ENCODE measurements around the gene MROH9.
A peak's percentile ranks its signal among the peaks of the same experiment; 100 is the strongest.

Gene MROH9

GRCh38 chr1:170967042-170967910 lies 31.9 kb downstream of the MROH9 start:
- DNase-seq = peak; percentile 14

GRCh38 chr1:170970256-170970655 lies 34.9 kb downstream of the MROH9 start:
- no peak for DNase-seq

GRCh38 chr1:170978371-170978910 lies 43.1 kb downstream of the MROH9 start:
- no peak for DNase-seq

DNA sequence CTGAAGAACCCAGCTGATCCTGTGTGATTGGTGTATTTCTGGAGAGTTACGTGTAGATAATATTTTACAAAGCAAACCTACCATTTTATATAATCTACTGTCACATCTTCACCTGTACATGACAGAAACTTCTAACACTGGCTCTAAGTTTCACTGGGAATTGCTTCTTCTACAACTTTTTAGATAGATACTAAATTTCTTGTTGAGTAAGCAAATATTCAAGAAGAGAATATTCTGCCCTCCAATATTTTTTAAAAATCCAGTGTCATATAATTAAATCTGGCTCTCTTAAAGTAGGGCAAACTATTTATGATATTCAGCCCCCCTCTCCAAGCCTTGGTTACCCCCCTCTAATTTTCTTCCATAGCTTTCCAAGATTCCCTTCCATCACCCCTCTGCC lies 50.1 kb downstream of the MROH9 start:
- DNase-seq = no peak

DNA sequence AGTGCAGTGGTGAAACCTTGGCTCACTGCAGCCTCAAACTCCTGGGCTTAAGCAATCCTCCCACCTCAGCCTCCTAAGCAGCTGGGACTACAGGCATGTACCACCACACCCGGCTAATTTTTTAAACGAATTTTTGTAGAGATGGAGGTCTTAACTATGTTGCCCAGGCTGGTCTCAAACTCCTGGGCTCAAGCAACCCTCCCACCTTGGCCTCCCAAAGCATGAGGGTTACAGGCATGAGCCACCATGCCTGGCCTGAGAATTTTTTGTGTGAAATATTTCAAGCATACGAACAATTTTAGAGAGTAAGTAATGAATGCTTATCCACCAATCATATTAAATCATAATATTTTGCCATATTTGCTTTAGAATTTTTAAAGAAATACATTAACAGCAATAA lies 51.6 kb downstream of the MROH9 start:
- DNase-seq = no peak

GRCh38 chr1:170987424-170987823 lies 52.1 kb downstream of the MROH9 start:
- DNase-seq = no peak

GRCh38 chr1:170993151-170993550 lies 57.8 kb downstream of the MROH9 start:
- DNase-seq = no peak

DNA sequence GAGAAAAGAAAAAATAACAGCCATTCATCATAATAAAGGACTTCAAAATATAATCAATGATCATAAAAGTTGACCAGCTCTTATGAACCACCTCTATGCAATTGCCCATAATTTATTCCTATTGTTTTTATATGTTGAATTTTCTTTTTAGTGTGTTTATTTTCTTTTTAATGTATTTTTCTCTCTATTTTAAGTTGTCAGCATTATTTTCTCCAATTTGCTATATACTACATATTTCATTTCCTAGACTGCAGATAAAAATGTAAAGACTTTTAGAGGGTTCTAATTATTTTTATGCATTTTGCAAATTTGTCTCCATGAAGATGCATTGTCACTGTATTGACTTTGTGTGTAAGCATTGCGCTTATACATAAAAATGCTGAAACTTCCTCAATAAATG lies 58.4 kb downstream of the MROH9 start:
- no peak for DNase-seq

DNA sequence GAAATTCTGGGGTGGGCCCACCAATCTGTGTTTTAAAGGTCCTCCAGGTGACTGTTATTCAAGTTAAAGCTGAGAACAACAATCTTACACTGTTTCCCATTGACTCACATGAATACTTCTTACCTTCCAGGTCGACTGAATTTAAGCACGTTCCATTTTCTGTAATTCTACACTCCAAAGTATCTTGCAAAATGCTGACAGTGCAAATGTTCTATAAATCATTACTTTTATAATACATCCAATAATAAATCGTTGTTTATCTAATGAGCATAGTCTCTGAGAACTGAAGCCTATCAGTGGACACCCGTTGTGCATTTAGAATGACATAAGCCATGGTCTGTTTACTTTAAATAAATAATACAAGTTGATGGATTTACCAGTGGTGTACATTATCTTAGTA lies 79.5 kb downstream of the MROH9 start:
- DNase-seq = no peak

GRCh38 chr1:171017426-171017825 lies 82.1 kb downstream of the MROH9 start:
- DNase-seq = no peak

- DNase-seq = no peak
Measured at GRCh38 chr1:171019971-171020370, 84.6 kb downstream of the MROH9 start.

DNA sequence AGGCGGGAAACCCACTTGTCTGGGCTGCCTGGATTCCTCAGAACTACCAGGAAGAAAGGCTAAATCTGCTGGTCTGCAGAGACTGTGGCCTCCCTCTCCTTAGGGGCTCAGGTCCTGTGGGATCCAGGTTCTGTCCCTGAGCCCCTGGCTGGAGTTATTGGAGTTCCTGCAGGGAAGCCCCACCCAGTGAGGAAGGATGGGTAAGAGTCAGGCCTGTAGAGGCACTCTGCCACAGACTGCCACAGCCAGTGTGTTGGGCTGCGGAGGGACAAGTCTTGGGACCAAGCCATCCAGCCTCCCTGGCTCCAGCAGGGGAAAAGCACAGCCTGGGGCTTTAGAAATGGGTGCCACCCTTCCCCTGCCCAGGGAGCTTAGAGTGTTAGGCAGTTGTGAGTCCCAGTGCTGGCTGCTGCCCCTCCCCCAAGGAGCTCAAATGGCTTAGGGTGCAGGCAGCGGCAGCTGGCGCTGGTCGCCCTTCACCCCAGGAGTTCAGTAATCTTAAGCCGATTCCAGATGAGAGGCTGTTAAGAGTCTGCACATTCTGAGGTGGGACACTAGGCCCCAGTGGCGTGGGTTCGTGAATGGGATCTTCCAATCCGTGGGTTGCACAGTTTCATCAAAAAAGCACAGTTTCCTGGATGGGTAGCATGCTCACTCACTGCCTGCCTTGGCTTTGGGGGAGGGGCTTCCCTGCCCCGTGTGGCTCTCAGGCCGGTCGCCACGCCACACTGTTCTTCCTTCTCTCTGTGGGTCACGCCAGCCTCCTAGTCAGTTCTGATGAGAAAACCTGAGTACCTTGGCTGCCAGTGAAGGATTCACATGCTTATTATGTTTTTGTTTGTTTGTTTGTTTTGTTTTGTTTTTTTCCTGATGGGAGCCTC lies 97.7 kb downstream of the MROH9 start:
- no peak for DNase-seq

DNA sequence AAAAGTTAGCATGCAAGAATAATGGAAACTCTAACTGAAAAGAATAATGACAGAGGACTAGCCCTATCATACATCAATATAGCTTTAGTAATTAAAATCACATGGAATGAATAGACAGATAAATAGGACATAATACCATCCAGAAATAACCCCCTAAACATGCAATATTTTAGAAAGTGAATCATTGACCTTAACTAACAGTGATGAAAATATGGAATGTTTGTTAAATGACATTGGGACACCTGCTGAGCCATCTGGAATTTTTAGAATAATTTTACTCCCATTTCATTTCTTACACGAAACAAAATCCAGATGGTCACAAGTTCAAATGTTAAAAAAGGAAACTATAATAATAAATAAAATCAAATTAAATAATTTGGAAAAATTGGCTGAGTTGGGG lies 102.3 kb downstream of the MROH9 start:
- DNase-seq = no peak

DNA sequence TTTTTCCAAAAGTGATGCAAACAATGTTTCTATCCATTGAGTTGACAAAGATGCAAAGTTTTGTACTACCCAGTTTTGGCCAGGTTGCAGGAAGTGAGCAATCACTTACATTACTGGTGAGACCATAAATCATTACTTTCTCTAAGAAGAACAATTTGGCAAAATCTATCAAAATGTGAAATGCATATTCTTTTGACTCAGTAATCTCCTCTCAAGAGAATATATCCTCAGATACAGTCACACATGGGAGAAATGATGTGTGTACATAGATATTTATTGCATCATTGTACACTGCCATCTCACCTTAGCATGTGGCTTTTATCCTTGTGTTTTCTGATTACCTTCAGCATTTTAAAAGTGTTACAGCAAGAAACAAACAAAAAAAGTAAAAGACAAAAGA lies 103.0 kb downstream of the MROH9 start:
- DNase-seq = no peak

DNA sequence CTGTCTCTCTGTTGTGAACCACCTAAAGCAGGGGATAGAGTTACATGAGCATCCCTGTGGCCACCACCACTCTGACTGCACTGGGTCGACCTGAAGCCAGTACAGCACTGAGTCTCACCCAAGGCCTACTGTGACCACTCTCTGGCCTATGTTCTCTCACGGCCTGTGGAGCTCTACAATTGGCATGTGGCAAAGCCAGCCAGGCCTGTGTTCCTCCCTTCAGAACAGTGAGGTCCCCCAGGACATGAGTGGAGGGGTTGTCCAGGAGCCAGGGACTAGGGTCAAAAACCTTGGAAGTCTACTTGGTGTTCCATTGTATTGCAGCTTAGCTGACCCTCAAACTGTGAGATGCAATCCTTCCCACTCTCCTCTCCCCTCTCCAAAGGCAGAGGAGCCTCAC lies 112.7 kb downstream of the MROH9 start:
- DNase-seq = no peak

DNA sequence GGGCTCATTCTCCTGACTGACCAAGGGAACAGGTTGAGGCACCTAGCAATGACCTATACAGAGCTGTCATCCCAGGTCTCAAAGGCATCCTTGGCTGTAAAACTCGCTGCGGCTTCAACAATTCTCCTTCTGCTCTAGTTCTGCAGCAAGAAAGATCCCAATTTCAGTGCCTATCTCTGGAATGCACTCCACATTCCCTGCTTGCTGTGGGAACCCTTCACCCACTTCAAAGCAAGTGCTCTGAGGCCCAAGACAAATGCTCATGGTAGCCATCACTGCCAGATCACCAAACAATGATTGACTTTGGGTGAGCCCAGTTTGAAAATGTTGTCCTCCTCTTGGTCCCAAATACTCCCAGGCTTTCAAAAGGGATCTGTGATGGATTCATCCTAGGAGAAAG lies 117.6 kb downstream of the MROH9 start:
- DNase-seq = no peak

DNA sequence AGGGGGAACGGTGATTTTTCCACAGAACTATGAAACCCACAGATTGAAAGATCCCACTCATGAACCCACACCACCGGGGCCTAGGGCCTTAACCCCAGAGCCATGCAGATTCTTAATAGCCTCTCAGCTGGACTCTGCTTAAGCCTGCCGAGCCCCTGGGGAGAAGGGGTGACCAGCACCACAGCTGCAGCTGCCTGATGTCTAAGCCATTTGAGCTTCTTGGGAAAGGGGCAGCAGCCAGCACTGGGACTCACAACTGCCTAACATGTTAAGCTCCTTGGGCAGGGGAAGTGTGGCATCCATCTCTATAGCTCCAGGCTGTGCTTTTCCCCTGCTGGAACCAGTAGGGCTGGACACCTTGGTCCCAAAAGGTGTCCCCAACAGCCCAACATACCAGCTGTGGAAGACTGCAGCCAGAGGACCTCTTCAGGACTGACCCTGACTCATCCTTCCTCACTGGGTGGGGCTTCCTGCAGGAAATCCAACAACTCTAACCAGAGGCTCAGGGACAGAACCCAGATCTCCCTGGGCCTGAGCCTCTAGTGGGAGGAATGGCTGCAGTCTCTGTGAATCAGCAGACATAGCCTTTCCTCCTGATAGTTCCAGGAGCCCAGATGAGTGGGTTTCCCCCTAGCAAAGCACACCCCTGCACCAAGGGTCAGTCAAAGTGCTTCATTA lies 120.8 kb downstream of the MROH9 start:
- DNase-seq = no peak

DNA sequence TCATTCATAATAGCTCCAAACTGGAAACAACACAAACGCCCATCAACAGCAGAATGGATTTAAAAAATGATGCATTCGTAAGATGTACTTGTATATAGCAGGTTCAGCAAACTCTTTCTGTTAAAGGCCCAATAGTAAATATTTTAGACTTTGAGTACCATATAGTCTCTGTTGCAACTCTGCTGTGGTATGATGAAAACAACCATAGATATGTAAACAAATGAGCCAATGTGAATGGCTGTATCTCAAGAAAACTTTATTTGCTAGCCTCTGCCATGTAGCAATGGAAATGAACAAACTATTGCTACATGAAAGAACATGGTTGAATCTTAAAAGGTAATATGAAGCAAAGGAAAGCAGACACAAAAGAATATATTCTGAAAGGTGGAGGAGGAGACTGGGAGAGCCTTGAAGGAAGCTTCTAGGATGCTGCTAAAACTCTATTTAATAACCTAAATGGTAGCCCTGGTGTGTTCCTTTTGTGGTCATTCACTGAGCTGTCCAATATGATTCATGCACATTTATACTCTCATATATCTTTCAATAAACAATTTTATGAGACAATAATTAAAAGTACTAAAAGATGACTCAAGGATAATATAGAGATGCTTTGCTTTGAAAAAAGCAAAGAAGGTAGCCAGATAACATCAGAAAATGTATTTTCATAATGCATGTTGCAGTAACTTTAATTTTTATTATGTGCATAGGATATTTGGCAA lies 126.2 kb downstream of the MROH9 start:
- DNase-seq = no peak

GRCh38 chr1:171062902-171063301 lies 127.6 kb downstream of the MROH9 start:
- DNase-seq = no peak

DNA sequence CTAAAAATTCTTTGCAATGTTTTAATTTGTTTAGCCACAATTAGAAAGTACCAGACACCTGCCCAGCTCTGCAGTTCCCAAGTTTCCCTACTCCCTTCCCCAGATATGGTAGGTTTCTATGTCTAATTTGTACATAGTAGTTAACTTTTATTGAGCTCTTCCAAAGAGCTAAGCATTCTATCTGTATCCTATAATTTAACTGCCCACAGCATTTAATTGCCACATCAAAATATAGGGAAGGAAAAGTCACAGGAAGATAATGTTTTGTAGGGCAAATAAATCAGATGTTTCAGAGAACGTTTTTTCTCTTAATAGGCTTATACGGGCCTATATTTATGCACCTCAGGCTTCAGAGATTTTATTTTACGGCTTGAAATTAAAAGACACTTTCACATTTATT lies 139.7 kb downstream of the MROH9 start:
- no peak for DNase-seq

DNA sequence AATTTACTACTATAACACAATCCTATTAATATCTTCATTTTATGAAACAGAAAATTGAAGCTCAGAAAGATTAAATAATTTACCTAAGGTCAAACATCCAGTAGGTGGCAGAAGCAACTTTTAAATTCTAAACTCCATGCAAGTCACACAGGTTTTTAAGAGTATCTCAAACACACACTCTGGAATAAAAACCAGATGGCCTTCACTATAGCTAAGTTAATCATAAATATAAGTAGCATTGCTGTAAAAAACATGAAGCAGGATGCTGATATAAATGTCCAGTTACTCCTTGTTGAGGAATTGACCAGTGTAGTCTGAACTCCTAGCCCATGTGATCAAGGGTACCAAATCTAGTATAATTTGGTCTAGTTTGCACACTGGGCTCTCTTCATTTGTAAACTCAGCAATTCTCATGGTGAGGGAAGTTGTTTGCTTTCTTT lies 146.0 kb downstream of the MROH9 start:
- no peak for DNase-seq

- DNase-seq = no peak
Measured at GRCh38 chr1:171081763-171082201, 146.4 kb downstream of the MROH9 start.
